ENCODE measurements around the gene SNX30.

SNX30 gene

GRCh38 chr9:112917047-112917986 lies 166.8 kb downstream of the SNX30 start:
- DNase-seq (ENCODE audit: low read depth in 2 of 2, low spot score in 1 of 2), result no peak

GRCh38 chr9:112917987-112918362 lies 167.4 kb downstream of the SNX30 start:
- DNase-seq (ENCODE audit: low read depth in 2 of 2, low spot score in 1 of 2), result no peak

- no peak for DNase-seq (ENCODE audit: low read depth in 2 of 2, low spot score in 1 of 2)
Measured at GRCh38 chr9:112921549-112921948, 171.0 kb downstream of the SNX30 start.

Measured in stimulated activated CD8-positive, alpha-beta memory T cell treated with anti-CD3 and anti-CD28 coated beads, Interleukin-4, amount 100 ng/mL, for 4 hours (primary cell).